ENCODE measurements around the gene PTBP3.

DNA sequence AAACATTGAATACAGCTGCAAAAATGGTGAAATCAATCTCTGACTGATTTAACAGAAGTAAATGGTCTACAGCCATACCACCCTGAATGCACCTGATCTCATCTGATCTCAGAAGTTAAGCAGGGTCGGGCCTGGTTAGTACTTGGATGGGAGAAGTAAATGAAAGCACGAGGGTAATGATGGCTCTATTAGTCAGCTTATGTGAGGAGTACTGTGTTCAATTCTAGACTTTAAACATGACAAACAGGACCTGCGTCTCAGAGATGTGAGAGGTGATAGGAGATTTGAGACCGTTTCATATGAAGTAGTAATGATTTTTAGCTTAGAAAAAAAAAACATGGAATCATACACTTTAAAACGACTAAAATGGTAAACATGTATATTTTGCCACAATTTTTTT is 81.2 kb downstream of the PTBP3 start:
- TF ChIP-seq CTCF (IDR thresholded peaks at IDR 0.05; ENCODE audit: low read length) (no peak), EZH2 (IDR thresholded peaks at IDR 0.05; ENCODE audit: borderline replicate concordance, low read length) (no peak)
